ENCODE measurements around the gene PIM2.

GRCh38 chrX:48893556-48894348 is 25.1 kb downstream of the PIM2 start:
- no peak for TF ChIP-seq CTCF (IDR thresholded peaks at IDR 0.05; ENCODE audit: low read depth, low read length)
- no peak for TF ChIP-seq POLR2A (IDR thresholded peaks at IDR 0.05; ENCODE audit: extremely low read depth, insufficient read length)
